HG03439 (cell line): Measurements from ENCODE around the gene RABGGTA.
"Not testable (repeated sequence)": the region's sequence is repeated elsewhere in the genome, so short reads cannot be mapped to it uniquely, and the experiment has no call there.

Source experiments
- ATAC-seq: cut with Tn5 transposase; IDR thresholded peaks from one replicate; pipeline ENCODE4 v1.9.1; 2021; ENCODE audit warnings: mild to moderate bottlenecking, moderate library complexity; ENCODE audit not compliant: unreplicated experiment

The RABGGTA gene

DNA sequence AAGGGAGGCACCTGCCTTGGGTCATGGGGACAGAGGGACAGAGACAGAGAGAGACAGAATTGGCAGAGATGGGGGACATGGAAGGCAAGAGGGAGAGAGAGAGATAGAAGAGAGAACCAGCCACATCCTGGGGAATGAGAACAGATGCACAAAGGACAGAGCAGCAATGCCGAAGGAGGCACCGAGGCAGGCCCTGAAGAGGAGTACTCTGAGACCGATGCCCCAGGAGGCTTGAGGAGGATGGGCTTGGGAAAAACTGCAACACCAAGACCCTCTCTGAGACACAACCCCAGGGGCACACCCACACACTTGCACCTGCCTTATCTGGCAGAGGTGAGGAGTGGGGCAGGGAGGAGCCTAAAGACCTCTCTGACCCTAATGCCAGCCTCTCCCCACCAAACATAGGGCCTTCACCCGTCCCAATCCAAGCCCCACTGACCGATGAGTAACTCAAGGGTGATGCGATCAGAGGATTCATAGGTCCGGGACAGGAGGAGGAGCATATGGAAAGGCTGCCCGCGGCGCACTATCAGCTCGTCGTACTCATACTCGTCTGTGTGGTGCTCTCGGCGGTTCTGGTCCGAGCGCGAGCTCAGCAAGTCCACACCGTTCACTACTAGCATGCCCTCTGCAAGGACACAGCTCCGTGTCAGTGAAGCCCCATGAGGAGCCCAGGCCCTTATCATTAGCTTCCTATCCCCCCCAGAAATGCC is 10.0 kb downstream of the RABGGTA start:
- ATAC-seq = no peak

GRCh38 chr14:24260780-24261157 is 10.6 kb downstream of the RABGGTA start:
- ATAC-seq = no peak

DNA sequence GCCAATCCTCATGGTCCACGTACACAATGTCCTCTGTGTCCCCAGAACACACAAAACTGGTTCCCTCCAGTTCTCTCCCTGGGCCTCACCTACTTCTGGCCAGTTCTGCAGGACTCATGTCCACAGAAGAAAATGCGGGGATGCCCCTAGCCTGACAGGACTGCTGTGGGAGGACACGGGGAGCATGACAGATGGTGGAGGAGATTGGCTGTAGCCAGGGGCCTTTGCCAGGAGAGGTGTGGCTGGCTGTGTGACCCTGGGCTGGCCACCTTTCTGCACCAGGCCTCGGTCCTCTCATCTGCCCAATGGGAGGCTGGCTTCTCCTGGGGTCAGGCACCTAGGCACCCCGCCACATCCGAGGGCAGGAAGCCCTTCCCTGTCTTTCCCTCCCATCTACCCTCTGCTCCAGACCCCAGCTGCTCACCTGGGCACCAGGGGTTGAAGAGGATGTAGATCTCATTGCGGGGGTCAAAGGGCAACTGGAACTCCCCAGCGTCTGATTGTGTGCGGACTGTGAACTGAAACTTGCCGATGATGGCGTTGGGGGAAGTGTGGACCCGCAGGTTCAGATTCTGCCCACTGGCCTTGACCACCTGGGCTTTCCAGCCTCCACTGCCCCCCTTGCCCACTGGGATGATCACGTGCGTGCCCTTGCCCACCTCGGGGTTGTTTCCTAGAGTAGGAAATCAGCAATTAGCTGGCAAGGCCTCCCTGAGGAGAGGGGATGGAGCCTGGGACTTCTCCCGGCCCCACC is 11.2 kb downstream of the RABGGTA start:
- ATAC-seq = no peak

DNA sequence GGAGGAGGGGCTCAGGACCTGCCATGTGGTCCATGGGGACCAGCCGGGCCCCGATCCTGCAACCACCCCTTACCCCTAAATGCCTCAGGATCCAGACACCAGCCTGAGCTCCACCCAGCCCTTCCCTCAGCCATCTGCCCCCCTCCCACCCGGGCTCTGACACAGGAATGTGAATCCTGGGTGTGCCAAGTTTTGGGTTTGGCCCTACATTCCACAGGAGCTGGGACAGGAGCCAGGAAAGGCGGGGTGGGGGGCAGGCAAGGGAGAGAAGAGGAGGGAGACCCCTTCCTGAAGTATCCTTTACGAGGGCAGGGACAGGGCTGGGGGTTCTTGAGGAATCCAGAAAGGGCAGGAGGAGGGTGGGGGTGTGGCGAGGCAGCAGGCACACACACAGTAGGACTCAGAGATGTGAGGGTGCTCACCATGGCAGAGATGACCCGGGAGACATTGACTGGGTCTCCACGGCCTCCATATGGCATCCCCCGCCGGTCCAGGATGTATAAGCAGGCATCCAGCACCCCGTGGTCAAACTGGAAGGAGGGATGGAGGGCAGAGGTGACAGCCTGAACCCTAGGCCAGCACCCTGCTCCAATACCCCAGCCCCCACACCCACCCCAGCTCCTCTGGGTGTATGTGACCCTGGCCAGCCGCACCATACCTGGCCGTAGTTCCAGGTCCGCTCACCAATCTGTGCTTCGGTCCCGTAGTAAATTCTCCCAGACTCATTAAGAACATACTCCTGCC is 11.9 kb downstream of the RABGGTA start:
- ATAC-seq = no peak

DNA sequence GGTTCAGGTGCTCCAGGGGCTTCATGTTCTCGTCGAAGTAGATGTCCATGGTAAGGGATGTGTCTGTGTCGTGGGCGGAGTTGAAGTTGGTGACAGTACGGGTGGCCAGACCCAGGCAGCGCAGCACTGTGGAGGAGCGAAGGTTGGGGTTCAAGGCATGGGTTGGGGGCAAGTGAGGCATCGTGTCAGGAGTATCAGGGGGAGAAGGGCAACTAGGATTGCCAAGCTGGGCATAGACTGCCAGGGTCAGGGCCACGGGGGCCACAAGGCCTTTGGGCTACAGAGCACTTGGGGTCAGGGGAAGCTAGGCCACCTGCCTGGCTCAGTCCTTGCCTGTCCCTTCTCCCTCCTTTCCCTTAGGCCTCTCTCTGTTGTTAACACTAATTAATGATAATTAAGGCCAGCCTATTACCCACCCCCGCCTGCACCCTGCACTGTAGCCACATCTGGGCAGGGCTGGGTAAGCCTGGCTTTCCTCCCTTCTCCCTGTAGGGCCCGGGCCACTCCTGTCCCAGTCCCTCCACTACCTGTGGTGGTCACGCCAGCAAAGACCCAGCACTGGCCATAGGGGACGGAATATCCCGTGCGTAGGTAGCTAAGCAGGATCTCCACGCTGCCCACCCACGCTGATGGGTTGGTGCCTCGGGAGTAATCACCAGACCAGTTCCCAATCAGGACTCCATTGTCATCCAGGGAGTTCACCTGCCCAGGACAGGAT is 12.7 kb downstream of the RABGGTA start:
- ATAC-seq = no peak

- no peak for ATAC-seq
Observed at GRCh38 chr14:24258119-24258518, 13.3 kb downstream of the RABGGTA start.

DNA sequence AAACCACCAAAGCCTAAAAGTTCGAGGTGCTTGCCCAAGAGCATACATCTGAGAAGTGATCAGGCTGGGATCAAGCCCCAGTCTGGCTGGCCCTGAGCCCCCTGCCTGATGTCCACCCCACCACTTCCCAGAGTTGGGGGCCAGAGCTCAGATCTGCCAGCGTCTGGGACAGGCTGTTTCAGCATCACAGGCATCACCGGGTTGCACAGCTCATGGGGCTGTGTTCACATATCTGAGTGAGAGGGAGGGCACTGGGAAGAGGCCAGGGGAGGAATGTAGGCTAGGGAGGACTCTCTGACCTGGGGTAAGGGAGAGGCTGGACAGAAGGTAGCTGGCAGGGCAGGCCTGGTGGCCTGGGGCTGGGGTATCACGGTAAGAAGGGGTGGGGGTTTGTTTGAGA is 14.4 kb downstream of the RABGGTA start:
- no peak for ATAC-seq

DNA sequence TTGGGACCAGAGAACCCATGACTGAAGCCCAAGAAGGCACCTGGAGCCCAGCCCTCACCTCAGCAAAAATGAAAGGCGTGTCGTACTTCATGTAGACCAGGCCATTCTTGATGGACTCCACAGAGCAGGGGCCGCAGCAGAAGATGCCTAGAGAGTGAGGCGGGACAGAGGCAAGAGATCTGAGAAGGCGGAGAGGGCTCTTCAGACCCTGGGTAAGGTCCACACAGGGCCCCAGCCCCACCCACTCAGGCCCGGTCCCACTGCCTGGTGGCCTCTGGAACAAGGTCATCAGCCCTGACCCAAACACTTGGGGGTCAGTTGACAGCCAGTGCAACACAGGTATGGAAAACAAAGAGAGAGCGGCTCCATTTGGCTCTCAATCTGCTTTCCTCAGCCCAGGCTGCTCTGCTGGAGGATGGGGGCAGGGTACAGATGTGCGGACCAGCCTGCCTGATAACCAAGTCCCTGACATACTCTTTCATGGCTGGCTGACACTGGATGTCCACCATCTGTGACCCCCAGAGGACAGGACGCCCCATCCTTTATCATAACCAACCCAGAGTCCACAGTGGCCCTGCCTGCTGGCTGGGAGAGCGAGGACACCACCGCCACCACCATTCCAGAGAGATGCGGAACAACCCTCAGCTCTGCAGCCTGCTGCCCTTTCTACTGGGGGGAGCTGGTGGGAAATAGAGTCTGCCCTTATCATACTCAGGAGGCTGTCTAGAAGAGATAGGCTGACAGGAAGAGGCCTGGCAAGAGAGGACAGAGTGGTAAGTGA is 15.3 kb downstream of the RABGGTA start:
- no peak for ATAC-seq

DNA sequence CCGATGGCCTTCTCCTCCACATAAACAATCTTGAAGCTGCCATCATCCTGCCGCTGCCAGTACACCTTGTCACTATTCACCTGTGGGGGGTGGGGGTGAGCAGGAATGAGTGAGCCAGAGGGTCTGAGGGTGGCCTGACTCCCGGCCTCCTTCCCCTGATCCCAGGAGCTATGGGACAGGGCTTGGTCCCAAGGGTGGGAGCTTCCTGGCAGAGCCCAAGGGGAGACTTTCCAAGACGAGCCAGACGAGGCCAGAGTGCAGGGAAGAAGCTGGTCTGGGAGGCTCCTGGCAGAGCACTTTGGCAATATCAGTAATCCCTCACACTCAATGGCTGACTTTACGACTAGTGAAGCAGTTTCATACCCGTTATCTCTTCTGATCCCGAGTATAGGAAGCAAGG is 16.0 kb downstream of the RABGGTA start:
- no peak for ATAC-seq

DNA sequence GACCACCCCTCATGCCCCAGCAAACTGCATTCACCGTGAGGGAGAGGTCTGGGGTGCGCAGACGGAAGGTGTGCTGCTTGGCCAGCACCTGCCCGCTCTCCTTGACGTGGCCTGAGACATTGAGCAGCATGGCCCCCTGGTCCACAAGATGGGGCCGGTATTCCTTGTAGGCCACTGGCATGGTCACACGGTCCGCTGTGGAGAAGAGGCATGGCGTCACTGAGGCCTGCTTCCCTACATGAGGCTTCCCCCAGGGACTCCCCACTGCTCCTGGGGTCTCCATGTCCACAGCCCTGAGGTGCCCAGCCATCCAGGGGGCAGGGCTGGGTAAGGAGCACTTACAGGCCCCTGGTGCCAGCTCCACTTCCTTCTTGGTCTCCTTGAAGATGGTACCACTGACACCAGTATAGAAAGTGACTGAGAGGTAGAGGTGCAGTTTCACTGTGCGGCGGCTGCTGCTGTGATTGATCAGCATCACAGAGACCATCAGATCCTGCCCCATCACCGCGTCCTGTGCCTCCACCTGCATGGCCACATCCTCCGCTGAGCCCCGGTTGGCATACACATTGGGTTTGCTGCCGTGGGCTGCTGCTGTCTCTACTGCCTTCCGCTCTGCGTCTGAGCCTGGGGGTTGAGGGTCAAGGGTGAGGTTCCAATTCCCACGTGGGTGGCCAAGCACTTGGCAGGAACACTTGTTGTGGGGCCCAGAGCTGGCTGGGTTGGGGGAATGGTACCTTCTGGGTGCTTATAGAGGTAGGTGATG is 16.6 kb downstream of the RABGGTA start:
- no peak for ATAC-seq

- no peak for ATAC-seq
Observed at GRCh38 chr14:24253936-24254335, 17.5 kb downstream of the RABGGTA start.

DNA sequence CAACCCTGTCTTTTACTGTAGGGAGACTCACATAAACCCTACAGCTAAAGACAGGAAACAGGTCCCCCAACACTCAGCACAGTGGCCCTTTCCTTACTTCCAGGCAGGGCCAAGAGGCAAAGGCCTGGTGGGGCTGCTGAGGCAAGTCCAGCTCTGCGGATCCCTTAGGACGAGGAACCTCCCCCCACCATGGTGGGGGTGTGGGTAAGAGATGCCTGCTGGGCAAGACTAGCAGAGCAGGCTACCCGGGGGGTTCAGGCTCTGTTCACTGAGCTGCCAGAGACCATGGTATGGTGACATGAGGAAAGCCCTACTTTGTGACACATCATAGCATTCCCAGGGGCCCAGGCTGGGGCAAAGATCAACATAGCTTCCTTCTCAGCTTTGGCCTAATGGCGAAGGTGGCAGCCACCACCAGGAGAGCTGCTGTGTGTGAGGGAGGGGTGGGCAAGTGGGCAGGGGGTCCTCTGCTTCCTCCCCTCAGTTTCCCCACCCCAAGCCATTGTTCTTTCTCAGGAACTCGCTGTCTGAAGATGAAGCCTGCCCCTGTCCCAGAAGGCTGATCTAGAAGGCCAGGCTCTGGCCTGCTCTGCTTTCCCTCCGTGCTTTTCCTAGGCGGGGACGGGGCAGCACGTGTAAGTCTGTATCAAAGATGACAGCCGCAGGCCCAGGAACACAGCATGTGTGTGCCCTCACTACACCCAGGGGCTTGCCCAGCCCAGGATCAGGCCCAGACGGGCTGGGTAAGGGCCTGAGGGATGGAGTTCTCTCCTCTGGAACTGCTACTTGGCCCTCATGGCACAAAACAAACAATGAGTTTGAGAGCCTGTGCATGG is 18.9 kb downstream of the RABGGTA start:
- no peak for ATAC-seq

GRCh38 chr14:24251880-24252288 is 19.5 kb downstream of the RABGGTA start:
- no peak for ATAC-seq

DNA sequence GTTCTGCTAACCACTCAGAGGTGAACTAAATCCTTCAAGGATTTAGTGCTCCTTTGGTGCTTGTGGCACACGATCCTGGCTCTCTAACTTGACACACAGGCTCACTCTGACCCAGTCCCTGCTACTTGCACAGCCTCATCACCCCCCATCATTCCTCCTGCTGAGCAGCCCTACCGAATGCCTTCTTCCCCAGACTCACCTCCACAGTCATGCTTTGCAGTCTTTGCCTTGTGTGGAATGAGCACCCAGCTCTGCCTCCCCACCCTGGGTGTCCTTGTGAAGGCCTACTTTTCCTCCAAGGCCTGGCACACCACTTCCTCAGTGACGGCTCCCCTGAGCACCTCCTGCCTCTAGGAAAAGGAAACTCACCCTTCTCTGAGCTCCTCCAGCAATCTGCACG is 21.0 kb downstream of the RABGGTA start:
- ATAC-seq = no peak

GRCh38 chr14:24249230-24250021 is 22.0 kb downstream of the RABGGTA start:
- no peak for ATAC-seq

DNA sequence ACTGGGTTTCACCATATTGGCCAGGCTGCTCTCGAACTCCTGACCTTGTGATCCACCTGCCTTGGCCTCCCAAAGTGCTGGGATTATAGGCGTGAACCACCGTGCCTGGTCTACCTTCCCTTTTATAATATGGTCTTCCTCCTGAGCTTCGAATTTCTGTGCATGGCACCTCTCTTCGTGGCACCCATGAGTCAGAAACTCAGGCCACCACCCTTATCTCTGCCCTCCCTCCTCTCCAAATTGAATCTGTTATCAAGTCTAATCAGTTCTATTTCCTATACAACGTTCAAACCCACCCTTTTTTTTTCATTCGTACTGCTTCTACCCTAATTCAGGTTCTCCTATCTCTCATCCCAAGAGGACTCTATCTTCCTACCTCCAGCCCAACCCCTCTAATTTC is 24.0 kb downstream of the RABGGTA start:
- no peak for ATAC-seq

GRCh38 chr14:24246765-24247212 is 24.6 kb downstream of the RABGGTA start:
- ATAC-seq = no peak

GRCh38 chr14:24245350-24245749 is 26.0 kb downstream of the RABGGTA start:
- not testable (repeated sequence) for ATAC-seq
